A204.1 (cell line): ENCODE data around the gene PTGER1.
"Not testable (repeated sequence)": the region's sequence is repeated elsewhere in the genome, so short reads cannot be mapped to it uniquely, and the experiment has no call there.

ENCODE experiments used
- FAIRE-seq: peaks from 2 replicates; lab custom pipeline; 2012; peaks lifted over from hg19 to GRCh38; lab: Jason Lieb, UNC

The PTGER1 gene

GRCh38 chr19:14475251-14476073 is at the start of gene PTGER1:
PTGER1 (minus strand) TSS chr19:14475354; CDS start chr19:14474320, 1,034 bp downstream.
- no peak for FAIRE-seq

- FAIRE-seq, result no peak
These were observed 45.4 kb upstream of the PTGER1 start for GRCh38 chr19:14520543-14520942.

- FAIRE-seq, result no peak
These were observed 44.8 kb upstream of the PTGER1 start for GRCh38 chr19:14519860-14520407.

- no peak for FAIRE-seq
These were observed 44.2 kb upstream of the PTGER1 start for GRCh38 chr19:14519245-14519859.

GRCh38 chr19:14517840-14518505 is 42.8 kb upstream of the PTGER1 start, which contains the start of gene DNAJB1:
DNAJB1 (minus strand) TSS chr19:14518397; CDS start chr19:14518349, 48 bp downstream.
- no peak for FAIRE-seq

- FAIRE-seq, result no peak
These were observed 42.3 kb upstream of the PTGER1 start for GRCh38 chr19:14517446-14517839.

GRCh38 chr19:14516746-14517438 is 41.7 kb upstream of the PTGER1 start:
- FAIRE-seq, result no peak

- no peak for FAIRE-seq
These were observed 40.9 kb upstream of the PTGER1 start for GRCh38 chr19:14516048-14516534.

- no peak for FAIRE-seq
These were observed 40.4 kb upstream of the PTGER1 start for GRCh38 chr19:14515501-14516047.

GRCh38 chr19:14514215-14514863 is 39.2 kb upstream of the PTGER1 start:
- no peak for FAIRE-seq

GRCh38 chr19:14512406-14512961 is 37.3 kb upstream of the PTGER1 start:
- no peak for FAIRE-seq

- FAIRE-seq, result no peak
These were observed 36.1 kb upstream of the PTGER1 start for GRCh38 chr19:14511229-14511593.

- no peak for FAIRE-seq
These were observed 35.4 kb upstream of the PTGER1 start for GRCh38 chr19:14510311-14511228.

- FAIRE-seq, result no peak
These were observed 32.8 kb upstream of the PTGER1 start for GRCh38 chr19:14507704-14508542.

- FAIRE-seq, result no peak
These were observed 30.5 kb upstream of the PTGER1 start for GRCh38 chr19:14505488-14506239.

GRCh38 chr19:14504575-14504974 is 29.4 kb upstream of the PTGER1 start:
- not testable (repeated sequence) for FAIRE-seq

- FAIRE-seq, result no peak
These were observed 28.1 kb upstream of the PTGER1 start for GRCh38 chr19:14503285-14503684.
